A673 (cell line): ENCODE measurements around the gene CAMK4.

Experiments
- CTCF ChIP-seq: fragments of 300-800, 200-600 bp; sonication (generic); conservative IDR thresholded peaks from 2 replicates; pipeline ENCODE4 v1.5.1; 2017; ENCODE audit warnings: low read depth, mild to moderate bottlenecking, antibody characterized with exemption, low read length, moderate library complexity, mixed read lengths
- EZH2 ChIP-seq: fragments of 200-600 bp; sonication (generic); IDR thresholded peaks from 2 replicates; pipeline ENCODE4 v1.6.1; 2017; ENCODE audit warnings: borderline replicate concordance, low read depth, mild to moderate bottlenecking, mixed read lengths, antibody characterized with exemption, low read length; ENCODE audit not compliant: poor library complexity, severe bottlenecking

GRCh38 chr5:111309384-111309783, 85.2 kb downstream of the CAMK4 start:
- no peak for TF ChIP-seq CTCF
- TF ChIP-seq EZH2, result no peak
